Left lung (tissue), 10 donors: ENCODE measurements around the gene ASB9. TPM values are rescaled to one million over a fixed set of nuclear protein-coding genes. Genes with fewer than 3 reads are reported as not detected.

ENCODE experiments used
- ATAC-seq: fragments of 200-7000 bp; cut with Tn5 transposase; one replicate; pipeline ENCODE4 v1.9.1; 2020; ENCODE audit warnings: moderate library complexity
- DNase-seq, 4 donors: peaks; one replicate each; pipeline ENCODE4 v3.0.0-alpha.2; 2013 to 2020
- H3K27ac ChIP-seq, 2 donors: fragments of 200-600 bp; sonication (generic) in 1 of 2; one replicate each; pipeline versions ENCODE4 v1.5.0 to v1.8.0; 2020 to 2021
- H3K27me3 ChIP-seq, 2 donors: fragments of 200-600 bp; sonication (generic) in 1 of 2; one replicate each; pipeline versions ENCODE4 v1.5.0 to v1.8.0; 2020 to 2021
- H3K36me3 ChIP-seq, 2 donors: fragments of 200-600 bp; sonication (generic) in 1 of 2; one replicate each; pipeline versions ENCODE4 v1.5.0 to v1.8.0; 2020 to 2021
- H3K4me1 ChIP-seq, 2 donors: fragments of 200-600 bp; one replicate each; pipeline ENCODE4 v1.8.0; 2021
- H3K4me3 ChIP-seq, 2 donors: fragments of 200-600 bp; sonication (generic) in 1 of 2; one replicate each; pipeline versions ENCODE4 v1.5.0 to v1.8.0; 2020 to 2021; ENCODE audit warnings: mild to moderate bottlenecking in 1 of 2
- H3K9me3 ChIP-seq, 2 donors: fragments of 200-600 bp; sonication (generic) in 1 of 2; one replicate each; pipeline versions ENCODE4 v1.5.0 to v1.8.0; 2020 to 2021
- CTCF ChIP-seq, 2 donors: fragments of 200-600 bp; sonication (generic) in 1 of 2; IDR thresholded peaks; one replicate each; pipeline versions ENCODE4 v1.5.0 to v1.8.0; 2021; ENCODE audit warnings: antibody characterized with exemption in 2 of 2
- intact Hi-C, 2 donors: fragments of 100-400 bp; cut with DNase I; formaldehyde crosslinking; loops; one replicate each; pipeline versions ENCODE4 v1.11.2 to v1.14.2; 2022
- polyA plus RNA-seq, 6 donors: library from polyadenylated mRNA; unstranded; fragments of 120-200 nt; gene quantifications; one replicate each; pipeline ENCODE4 v1.2.1, GENCODE V29; 2013; ENCODE audit not compliant: insufficient read length in 6 of 6
- total RNA-seq, 2 donors: library from RNA; stranded (reverse); fragmentation: NEBNext Ultra II Directional; extraction: Animal tissue kit (Norgen Biotek cat#: 25700); gene quantifications; one replicate each; pipeline ENCODE4 v1.2.1, GENCODE V29; 2021
- donor health status: DM: no; HTN: yes; CAD: no.
- donor health status: DM: no; HTN: no; CAD: no.

Gene ASB9
- total and polyA plus RNA-seq, 8 donors: 2.7 to 12.2 (median 10.2) TPM

GRCh38 chrX:15207384-15207783, 62.5 kb downstream of the ASB9 start:
- Histone ChIP-seq H3K27me3 (no peaks in the 10 kb centered on the region), H3K27ac (no peak overlapping the region), H3K36me3 (no peaks in the 10 kb centered on the region), H3K4me3 (no peak overlapping the region), H3K4me1 (no peaks in the 10 kb centered on the region), H3K9me3 (no peaks in the 10 kb centered on the region)
- intact Hi-C loops: no loop called here
- DNase-seq: no peak
- TF ChIP-seq CTCF (IDR thresholded peaks at IDR 0.05): no peak
- no peak for ATAC-seq

GRCh38 chrX:15206306-15206705, 63.6 kb downstream of the ASB9 start:
- intact Hi-C loops: no loop called here
- no peak for TF ChIP-seq CTCF (IDR thresholded peaks at IDR 0.05)
- no peak overlapping the region for H3K27ac ChIP-seq
- H3K36me3 ChIP-seq: no peaks in the 10 kb centered on the region
- no peak for ATAC-seq
- no peaks in the 10 kb centered on the region for H3K27me3 ChIP-seq
- H3K4me1 ChIP-seq: no peaks in the 10 kb centered on the region
- H3K4me3 ChIP-seq: no peak overlapping the region
- no peak for DNase-seq
- H3K9me3 ChIP-seq: no peaks in the 10 kb centered on the region

GRCh38 chrX:15204130-15204751, 65.6 kb downstream of the ASB9 start:
- intact Hi-C loops: no loop called here
- H3K27ac ChIP-seq: no peak overlapping the region
- no peaks in the 10 kb centered on the region for H3K27me3 ChIP-seq
- H3K36me3 ChIP-seq: no peaks in the 10 kb centered on the region
- TF ChIP-seq CTCF (IDR thresholded peaks at IDR 0.05): no peak
- ATAC-seq: no peak
- no peaks in the 10 kb centered on the region for H3K4me1 ChIP-seq
- no peaks in the 10 kb centered on the region for H3K9me3 ChIP-seq
- no peak for DNase-seq
- H3K4me3 ChIP-seq: no peak overlapping the region

GRCh38 chrX:15203694-15204093, 66.2 kb downstream of the ASB9 start:
- Histone ChIP-seq H3K36me3 (no peaks in the 10 kb centered on the region), H3K4me1 (no peaks in the 10 kb centered on the region), H3K27me3 (no peaks in the 10 kb centered on the region), H3K4me3 (no peak overlapping the region), H3K9me3 (no peaks in the 10 kb centered on the region), H3K27ac (no peak overlapping the region)
- DNase-seq (no peak), ATAC-seq (no peak)
- no peak for TF ChIP-seq CTCF (IDR thresholded peaks at IDR 0.05)
- intact Hi-C loops: no loop called here

GRCh38 chrX:15202454-15203177, 67.3 kb downstream of the ASB9 start:
- Histone ChIP-seq H3K9me3 (no peaks in the 10 kb centered on the region), H3K4me1 (no peaks in the 10 kb centered on the region), H3K27me3 (peaks cover 0 to 2% of the 10 kb centered on the region in 2 donors), H3K36me3 (no peaks in the 10 kb centered on the region), H3K4me3 (no peak overlapping the region), H3K27ac (no peak overlapping the region)
- DNase-seq: no peak
- no peak for ATAC-seq
- intact Hi-C loops: no loop called here
- TF ChIP-seq CTCF (IDR thresholded peaks at IDR 0.05): no peak
